HepG2 (cell line): ENCODE results near the gene DOCK9. TPM values are rescaled to one million over a fixed set of nuclear protein-coding genes. Genes with fewer than 3 reads are reported as not detected.

ENCODE experiments used
- ATAC-seq: fragments of 200-7000 bp; cut with Tn5 transposase; 3 replicates; pipeline ENCODE4 v1.9.1; 2020; ENCODE audit warnings: mild to moderate bottlenecking, moderate library complexity
- BruUV-seq: library from RNA; stranded (reverse); fragments of 400-500 nt; replicated peaks from 2 replicates; lab custom pipeline; 2021; lab: Mats Ljungman, UMichigan
- CTCF ChIA-PET: fragments of 300-600 bp; formaldehyde crosslinking; extraction: SDS; loops from one replicate; lab custom pipeline; 2021; ENCODE audit warnings: low total read pairs, inconsistent platforms, low intra/inter-chr PET ratio; lab: Yijun Ruan, JAX
- POLR2A ChIA-PET: fragments of 350-600 bp; sonication (Branson Sonifier 250); formaldehyde crosslinking; loops from one replicate; lab custom pipeline; 2020; ENCODE audit warnings: antibody characterized with exemption, inconsistent platforms; lab: Yijun Ruan, JAX
- DNase-seq: peaks from one replicate; pipeline ENCODE4 v3.0.0-alpha.2; 2015; ENCODE audit warnings: low spot score
- FAIRE-seq: peaks from 3 replicates; lab custom pipeline; 2011; peaks lifted over from hg19 to GRCh38; lab: Jason Lieb, UNC
- H2AFZ ChIP-seq: one replicate; pipeline ENCODE4 v1.6.1; 2011; ENCODE audit warnings: low read length, inconsistent platforms
- H3K27ac ChIP-seq: fragments of 300-600 bp; 3 replicates; pipeline ENCODE4 v1.8.0; 2011; ENCODE audit warnings: mixed run types, mild to moderate bottlenecking, mixed read lengths, low read length, inconsistent platforms; ENCODE audit not compliant: insufficient read depth; ENCODE audit errors: extremely low read length
- H3K27me3 ChIP-seq, 2 experiments: fragments of 200-600 bp in 1 of 2; 2 replicates in 1 of 2; 3 replicates in 1 of 2; pipeline versions ENCODE4 v1.6.0 to v1.8.0; 2011; ENCODE audit warnings: low read length in 2 of 2, mild to moderate bottlenecking in 2 of 2, moderate library complexity in 2 of 2, inconsistent platforms in 1 of 2; ENCODE audit not compliant: insufficient read depth in 2 of 2, control insufficient read depth in 1 of 2
- H3K36me3 ChIP-seq, 2 experiments: fragments of 200-600 bp in 1 of 2; replicated peaks in 1 of 2; 2 replicates in 1 of 2; 3 replicates in 1 of 2; pipeline versions ENCODE4 v1.5.1 to v1.8.0; 2011; ENCODE audit warnings: low read length in 2 of 2, inconsistent platforms in 1 of 2; ENCODE audit not compliant: insufficient read depth in 2 of 2, control insufficient read depth in 1 of 2
- H3K4me1 ChIP-seq: 2 replicates; pipeline ENCODE4 v1.5.1; 2012; ENCODE audit warnings: low read length, inconsistent platforms; ENCODE audit not compliant: insufficient read depth
- H3K4me2 ChIP-seq: 2 replicates; pipeline ENCODE4 v1.6.0; 2011; ENCODE audit warnings: low read depth, low read length, inconsistent platforms
- H3K4me3 ChIP-seq, 3 experiments: fragments of 200-600 bp in 1 of 3; sonication (generic), shearing (Covaris generic) in 1 of 3; replicated peaks in 1 of 3; 2 replicates each; pipeline ENCODE4 v1.5.1; 2011 to 2016; ENCODE audit warnings: low read length in 3 of 3, inconsistent platforms in 2 of 3, low read depth in 2 of 3, mild to moderate bottlenecking in 2 of 3, control low read depth in 1 of 3, mixed read lengths in 1 of 3; ENCODE audit not compliant: insufficient read depth in 1 of 3
- H3K79me2 ChIP-seq: one replicate; pipeline ENCODE4 v1.6.1; 2011; ENCODE audit warnings: low read length, inconsistent platforms; ENCODE audit not compliant: insufficient read depth
- H3K9ac ChIP-seq: 2 replicates; pipeline ENCODE4 v1.6.0; 2011; ENCODE audit warnings: mild to moderate bottlenecking, low read depth, low read length, inconsistent platforms; ENCODE audit not compliant: insufficient read depth
- H3K9me3 ChIP-seq: 2 replicates; pipeline ENCODE4 v1.5.1; 2012; ENCODE audit warnings: mild to moderate bottlenecking, low read length
- H4K20me1 ChIP-seq: 2 replicates; pipeline ENCODE4 v1.6.0; 2011; ENCODE audit warnings: inconsistent platforms, mild to moderate bottlenecking, low read length, moderate library complexity; ENCODE audit not compliant: insufficient read depth
- AGO1 ChIP-seq: fragments of 200-400 bp; formaldehyde crosslinking; IDR thresholded peaks from 2 replicates; pipeline ENCODE4 v1.6.1; 2017; ENCODE audit warnings: mild to moderate bottlenecking, low read depth, low read length, moderate library complexity; ENCODE audit not compliant: poor library complexity, severe bottlenecking
- BRCA1 ChIP-seq: sonication (generic); formaldehyde crosslinking; IDR thresholded peaks from 2 replicates; pipeline ENCODE4 v1.4.0; 2020; ENCODE audit warnings: missing genetic modification reagents
- ETV5 ChIP-seq: IDR thresholded peaks from 2 replicates; pipeline ENCODE4 v1.6.1; 2018; ENCODE audit warnings: missing biosample characterization, missing genetic modification reagents, inconsistent platforms, borderline replicate concordance
- HOXA5 ChIP-seq: sonication (generic); formaldehyde crosslinking; IDR thresholded peaks from 2 replicates; pipeline ENCODE4 v1.4.0; 2020; ENCODE audit warnings: missing genetic modification reagents
- IRX3 ChIP-seq: sonication (generic); formaldehyde crosslinking; IDR thresholded peaks from 2 replicates; pipeline ENCODE4 v1.8.1; 2023; ENCODE audit warnings: mild to moderate bottlenecking, low read depth, missing genetic modification reagents, borderline replicate concordance
- KDM4B ChIP-seq: sonication (generic); formaldehyde crosslinking; IDR thresholded peaks from 2 replicates; pipeline ENCODE4 v1.4.0; 2020; ENCODE audit warnings: missing genetic modification reagents
- KDM6A ChIP-seq: IDR thresholded peaks from 2 replicates; pipeline ENCODE4 v1.6.1; 2016; ENCODE audit warnings: low read depth
- SOX6 ChIP-seq, 2 experiments: fragments of 450-650 bp in 1 of 2; sonication (generic) in 1 of 2; formaldehyde crosslinking in 1 of 2; IDR thresholded peaks; 2 replicates each; pipeline versions ENCODE4 v1.4.0 to v1.6.1; 2017 to 2020; ENCODE audit warnings: antibody characterized with exemption in 1 of 2, mild to moderate bottlenecking in 1 of 2, missing genetic modification reagents in 1 of 2
- TBX3 ChIP-seq: fragments of 450-650 bp; IDR thresholded peaks from 2 replicates; pipeline ENCODE4 v1.6.1; 2017; ENCODE audit warnings: antibody characterized with exemption, mild to moderate bottlenecking, inconsistent platforms, borderline replicate concordance
- ZBTB21 ChIP-seq: sonication (generic); formaldehyde crosslinking; IDR thresholded peaks from 2 replicates; pipeline ENCODE4 v1.4.0; 2020; ENCODE audit warnings: missing genetic modification reagents
- ZNF501 ChIP-seq: sonication (generic); formaldehyde crosslinking; IDR thresholded peaks from 2 replicates; pipeline ENCODE4 v1.5.1; 2020; ENCODE audit warnings: mild to moderate bottlenecking, moderate library complexity, missing genetic modification reagents
- ZNF530 ChIP-seq: sonication (generic); formaldehyde crosslinking; IDR thresholded peaks from 2 replicates; pipeline ENCODE4 v1.5.0; 2020; ENCODE audit warnings: low read depth, mild to moderate bottlenecking, missing genetic modification reagents
- ZNF670 ChIP-seq: sonication (generic); formaldehyde crosslinking; IDR thresholded peaks from 2 replicates; pipeline ENCODE4 v1.8.0; 2022; ENCODE audit warnings: mild to moderate bottlenecking, missing genetic modification reagents, borderline replicate concordance
- ZNF780A ChIP-seq: sonication (generic); formaldehyde crosslinking; IDR thresholded peaks from 2 replicates; pipeline ENCODE4 v1.8.0; 2022; ENCODE audit warnings: mild to moderate bottlenecking, missing genetic modification reagents, moderate library complexity
- ZNF891 ChIP-seq: sonication (generic); formaldehyde crosslinking; IDR thresholded peaks from 2 replicates; pipeline ENCODE4 v1.5.0; 2020; ENCODE audit warnings: mild to moderate bottlenecking, missing genetic modification reagents
- WGBS: methylation state at CpG from one replicate; pipeline ENCODE4 v1.1.6; 2017; ENCODE audit warnings: low lambda C conversion rate; 5-methylcytosine and 5-hydroxymethylcytosine counted together
- in situ Hi-C: cut with HindIII; loops from 2 replicates; pipeline ENCODE4 v1.10.0; 2017; ENCODE audit warnings: low pct_unique_long_range_greater_than_20kb; ENCODE audit not compliant: extremely low pct_ligation_motif_present
- intact Hi-C: fragments of 100-400 bp; cut with micrococcal nuclease; formaldehyde crosslinking; loops from one replicate; pipeline ENCODE4 v1.10.0; 2022; ENCODE audit not compliant: unreplicated experiment
- polyA plus RNA-seq, 8 experiments: library from polyadenylated mRNA; depleted of rRNA in 3 of 8; stranded (reverse) in 7 of 8; unstranded in 1 of 8; fragments of >200 nt; fragmentation: Illumina TruSeq in 4 of 8; extraction: Trizol in 4 of 8; gene quantifications; 2 replicates each; pipeline versions ENCODE4 v1.2.1 to v1.2.3, GENCODE V29; 2011 to 2016; ENCODE audit warnings: low read depth in 4 of 8, missing spikeins in 1 of 8, mixed read lengths in 1 of 8; ENCODE audit not compliant: insufficient read depth in 1 of 8
- total RNA-seq, 5 experiments: library from RNA; depleted of rRNA; stranded (reverse); fragments of >200 nt; fragmentation: Illumina TruSeq; extraction: Trizol; gene quantifications; 2 replicates each; pipeline ENCODE4 v1.2.3, GENCODE V29; 2016; ENCODE audit warnings: low read depth in 1 of 5
- TF ChIP-seq, protein P1 (sequence below): sonication (generic); formaldehyde crosslinking; IDR thresholded peaks from 2 replicates; pipeline ENCODE4; 2020; ENCODE audit warnings: missing genetic modification reagents, mild to moderate bottlenecking, borderline replicate concordance
- TF ChIP-seq, protein P2 (sequence below): sonication (generic); formaldehyde crosslinking; IDR thresholded peaks from 2 replicates; pipeline ENCODE4 v1.5.0; 2020; ENCODE audit warnings: mild to moderate bottlenecking, missing genetic modification reagents
- TF ChIP-seq, protein P3 (sequence below): sonication (generic); formaldehyde crosslinking; IDR thresholded peaks from 2 replicates; pipeline ENCODE4 v1.4.0; 2020; ENCODE audit warnings: mild to moderate bottlenecking, missing genetic modification reagents

DOCK9 gene
- total and polyA plus RNA-seq, 2 of the 13 experiments (the other 11 are each of a cell fraction or from before 2014, with no cell fraction given), result 0.44 to 0.97 TPM

GRCh38 chr13:98965325-98965724 is 12.5 kb downstream of the DOCK9 start:
- no peaks in the 10 kb centered on the region for H4K20me1 ChIP-seq
- H3K4me1 ChIP-seq, result no peaks in the 10 kb centered on the region
- no peak overlapping the region for H2AFZ ChIP-seq
- no peaks in the 10 kb centered on the region for H3K79me2 ChIP-seq
- intact Hi-C loops (no loop called here), in situ Hi-C loops (no loop called here)
- no peaks in the 10 kb centered on the region for H3K27me3 ChIP-seq
- no peak for ATAC-seq
- no TSS peak for BruUV-seq
- H3K4me3 ChIP-seq, result no peak overlapping the region
- H3K4me2 ChIP-seq, result no peak overlapping the region
- TF ChIP-seq ZNF530 (CRISPR knock-in tag), result no peak
- TF ChIP-seq BRCA1 (CRISPR knock-in tag), result no peak
- no peak for TF ChIP-seq IRX3
- TF ChIP-seq, protein P1, sequence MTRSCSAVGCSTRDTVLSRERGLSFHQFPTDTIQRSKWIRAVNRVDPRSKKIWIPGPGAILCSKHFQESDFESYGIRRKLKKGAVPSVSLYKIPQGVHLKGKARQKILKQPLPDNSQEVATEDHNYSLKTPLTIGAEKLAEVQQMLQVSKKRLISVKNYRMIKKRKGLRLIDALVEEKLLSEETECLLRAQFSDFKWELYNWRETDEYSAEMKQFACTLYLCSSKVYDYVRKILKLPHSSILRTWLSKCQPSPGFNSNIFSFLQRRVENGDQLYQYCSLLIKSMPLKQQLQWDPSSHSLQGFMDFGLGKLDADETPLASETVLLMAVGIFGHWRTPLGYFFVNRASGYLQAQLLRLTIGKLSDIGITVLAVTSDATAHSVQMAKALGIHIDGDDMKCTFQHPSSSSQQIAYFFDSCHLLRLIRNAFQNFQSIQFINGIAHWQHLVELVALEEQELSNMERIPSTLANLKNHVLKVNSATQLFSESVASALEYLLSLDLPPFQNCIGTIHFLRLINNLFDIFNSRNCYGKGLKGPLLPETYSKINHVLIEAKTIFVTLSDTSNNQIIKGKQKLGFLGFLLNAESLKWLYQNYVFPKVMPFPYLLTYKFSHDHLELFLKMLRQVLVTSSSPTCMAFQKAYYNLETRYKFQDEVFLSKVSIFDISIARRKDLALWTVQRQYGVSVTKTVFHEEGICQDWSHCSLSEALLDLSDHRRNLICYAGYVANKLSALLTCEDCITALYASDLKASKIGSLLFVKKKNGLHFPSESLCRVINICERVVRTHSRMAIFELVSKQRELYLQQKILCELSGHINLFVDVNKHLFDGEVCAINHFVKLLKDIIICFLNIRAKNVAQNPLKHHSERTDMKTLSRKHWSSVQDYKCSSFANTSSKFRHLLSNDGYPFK (CRISPR knock-in tag), result no peak
- no peak for TF ChIP-seq SOX6 (IDR thresholded peaks at IDR 0.05)
- TF ChIP-seq SOX6 (CRISPR knock-in tag; IDR thresholded peaks at IDR 0.05), result no peak
- no peak for TF ChIP-seq KDM6A (CRISPR knock-in tag)
- TF ChIP-seq AGO1, result no peak
- TF ChIP-seq TBX3, result no peak
- TF ChIP-seq, protein P2, sequence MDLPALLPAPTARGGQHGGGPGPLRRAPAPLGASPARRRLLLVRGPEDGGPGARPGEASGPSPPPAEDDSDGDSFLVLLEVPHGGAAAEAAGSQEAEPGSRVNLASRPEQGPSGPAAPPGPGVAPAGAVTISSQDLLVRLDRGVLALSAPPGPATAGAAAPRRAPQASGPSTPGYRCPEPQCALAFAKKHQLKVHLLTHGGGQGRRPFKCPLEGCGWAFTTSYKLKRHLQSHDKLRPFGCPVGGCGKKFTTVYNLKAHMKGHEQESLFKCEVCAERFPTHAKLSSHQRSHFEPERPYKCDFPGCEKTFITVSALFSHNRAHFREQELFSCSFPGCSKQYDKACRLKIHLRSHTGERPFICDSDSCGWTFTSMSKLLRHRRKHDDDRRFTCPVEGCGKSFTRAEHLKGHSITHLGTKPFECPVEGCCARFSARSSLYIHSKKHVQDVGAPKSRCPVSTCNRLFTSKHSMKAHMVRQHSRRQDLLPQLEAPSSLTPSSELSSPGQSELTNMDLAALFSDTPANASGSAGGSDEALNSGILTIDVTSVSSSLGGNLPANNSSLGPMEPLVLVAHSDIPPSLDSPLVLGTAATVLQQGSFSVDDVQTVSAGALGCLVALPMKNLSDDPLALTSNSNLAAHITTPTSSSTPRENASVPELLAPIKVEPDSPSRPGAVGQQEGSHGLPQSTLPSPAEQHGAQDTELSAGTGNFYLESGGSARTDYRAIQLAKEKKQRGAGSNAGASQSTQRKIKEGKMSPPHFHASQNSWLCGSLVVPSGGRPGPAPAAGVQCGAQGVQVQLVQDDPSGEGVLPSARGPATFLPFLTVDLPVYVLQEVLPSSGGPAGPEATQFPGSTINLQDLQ, result no peak
- TF ChIP-seq ZNF780A (CRISPR knock-in tag), result no peak
- no peak for TF ChIP-seq ZNF501
- TF ChIP-seq KDM4B (CRISPR knock-in tag), result no peak
- TF ChIP-seq ZBTB21 (CRISPR knock-in tag), result no peak
- no peak for TF ChIP-seq ZNF891 (CRISPR knock-in tag)
- TF ChIP-seq, protein P3, sequence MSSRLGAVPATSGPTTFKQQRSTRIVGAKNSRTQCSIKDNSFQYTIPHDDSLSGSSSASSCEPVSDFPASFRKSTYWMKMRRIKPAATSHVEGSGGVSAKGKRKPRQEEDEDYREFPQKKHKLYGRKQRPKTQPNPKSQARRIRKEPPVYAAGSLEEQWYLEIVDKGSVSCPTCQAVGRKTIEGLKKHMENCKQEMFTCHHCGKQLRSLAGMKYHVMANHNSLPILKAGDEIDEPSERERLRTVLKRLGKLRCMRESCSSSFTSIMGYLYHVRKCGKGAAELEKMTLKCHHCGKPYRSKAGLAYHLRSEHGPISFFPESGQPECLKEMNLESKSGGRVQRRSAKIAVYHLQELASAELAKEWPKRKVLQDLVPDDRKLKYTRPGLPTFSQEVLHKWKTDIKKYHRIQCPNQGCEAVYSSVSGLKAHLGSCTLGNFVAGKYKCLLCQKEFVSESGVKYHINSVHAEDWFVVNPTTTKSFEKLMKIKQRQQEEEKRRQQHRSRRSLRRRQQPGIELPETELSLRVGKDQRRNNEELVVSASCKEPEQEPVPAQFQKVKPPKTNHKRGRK, result no peak
- TF ChIP-seq HOXA5 (CRISPR knock-in tag), result no peak
- TF ChIP-seq ETV5, result no peak
- no peak for TF ChIP-seq ZNF670 (CRISPR knock-in tag)
- TF ChIP-seq, all 625 proteins: peak for 0
- WGBS, result 36% methylated on average over 2 of the region's 2 CpGs
- DNase-seq, result no peak
- H3K27ac ChIP-seq, result no peak overlapping the region
- CTCF ChIA-PET, result no interaction called here
- H3K36me3 ChIP-seq, result no peaks in the 10 kb centered on the region
- POLR2A ChIA-PET, result no interaction called here
- H3K9me3 ChIP-seq, result no peaks in the 10 kb centered on the region
- H3K9ac ChIP-seq, result no peak overlapping the region
- FAIRE-seq, result no peak
